ENCODE results near the gene BTNL3. TPM values are rescaled to one million over a fixed set of nuclear protein-coding genes. Genes with fewer than 3 reads are reported as not detected.
"Not testable (repeated sequence)": the region's sequence is repeated elsewhere in the genome, so short reads cannot be mapped to it uniquely, and the experiment has no call there.

The BTNL3 gene
- total RNA-seq, 1 experiment from 2014 or later = not detected

- H3K4me3 ChIP-seq = no peak within 1 kb of the TSS
- no peaks in the 10 kb centered on the region for H3K9me3 ChIP-seq
- H3K27me3 ChIP-seq = peaks cover 46% of the 10 kb centered on the region
- DNase-seq = no peak
- H3K36me3 ChIP-seq = no peaks in the 10 kb centered on the region
Observed at GRCh38 chr5:181039931-181040630, 51.4 kb downstream of the BTNL3 start, which contains the start of gene BTNL9. Gene BTNL9 (plus strand): TSS chr5:181040266. CDS start chr5:181045490, 5,224 bp downstream.

DNA sequence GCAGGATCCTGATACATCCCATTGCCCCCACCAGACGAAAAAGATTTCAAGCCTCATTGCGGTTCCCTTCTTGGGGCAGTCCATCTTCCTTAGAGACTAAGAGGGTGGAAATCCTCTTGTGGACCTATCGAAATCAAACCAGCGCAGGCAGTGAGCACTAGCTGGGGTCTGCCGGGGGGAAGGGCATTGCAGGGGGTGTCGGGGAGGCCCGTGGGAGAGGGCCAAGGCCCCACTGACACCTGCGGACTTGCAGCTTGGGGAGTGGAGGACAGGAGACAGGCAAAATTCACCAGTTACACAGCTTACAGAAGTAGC is 51.9 kb downstream of the BTNL3 start:
- Histone ChIP-seq H3K4me3 (no peak overlapping the region), H3K36me3 (no peaks in the 10 kb centered on the region), H3K9me3 (no peaks in the 10 kb centered on the region), H3K27me3 (peaks cover 42% of the 10 kb centered on the region)
- DNase-seq = no peak

DNA sequence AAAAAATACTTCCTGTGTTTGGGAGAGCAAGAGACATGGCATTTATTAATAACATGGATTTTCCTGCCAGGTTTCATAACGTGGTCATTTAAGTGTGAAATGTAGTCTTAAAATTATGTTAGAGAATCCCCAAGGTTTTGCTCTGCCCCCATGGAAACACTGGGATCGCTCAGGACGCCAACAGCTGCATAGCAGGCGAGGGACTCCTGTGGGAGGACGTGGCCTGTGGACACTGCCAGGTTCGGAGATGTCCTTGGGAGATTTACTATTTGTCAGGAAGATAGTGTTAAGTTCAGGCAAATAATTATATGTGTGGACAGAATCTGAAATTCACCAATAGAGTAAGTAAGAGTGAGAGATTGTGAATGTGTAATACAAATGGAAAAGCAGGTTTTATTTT is 52.4 kb downstream of the BTNL3 start:
- no peaks in the 10 kb centered on the region for H3K36me3 ChIP-seq
- H3K4me3 ChIP-seq = no peak overlapping the region
- H3K27me3 ChIP-seq = peaks cover 40% of the 10 kb centered on the region
- H3K9me3 ChIP-seq = no peaks in the 10 kb centered on the region
- DNase-seq = no peak

DNA sequence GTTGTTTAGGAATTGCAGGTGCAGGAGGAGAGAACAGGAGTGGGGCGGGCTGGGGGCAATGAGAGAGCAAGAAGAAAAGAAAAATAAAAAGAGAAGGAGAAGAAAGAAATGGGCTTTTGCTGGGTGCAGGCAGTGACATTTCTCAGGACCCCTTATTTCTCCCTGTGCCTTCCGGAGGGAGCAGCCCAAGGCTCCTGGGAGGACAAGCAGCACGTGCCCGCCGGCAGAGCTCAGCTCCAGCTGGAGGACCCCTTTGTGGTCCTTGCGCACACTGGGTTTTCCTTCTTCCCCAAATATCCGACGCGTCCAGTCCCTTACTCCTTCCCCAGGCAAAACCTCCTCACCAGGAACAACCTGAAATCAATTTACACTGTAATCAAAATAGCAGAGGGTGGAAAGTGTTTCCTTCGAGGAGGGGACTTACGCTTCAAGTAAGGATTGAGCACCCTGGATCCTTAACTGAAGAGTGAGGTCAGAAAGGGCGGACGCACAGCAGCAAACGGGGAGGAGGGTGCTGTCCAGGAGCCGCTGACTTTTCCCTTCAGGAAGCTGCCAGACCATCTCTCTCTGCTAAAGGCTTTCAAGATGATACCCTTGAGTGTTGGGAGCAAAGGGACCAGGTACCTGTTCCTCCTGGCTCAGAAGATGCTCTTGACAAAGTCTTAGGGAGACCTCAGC is 53.5 kb downstream of the BTNL3 start:
- H3K27me3 ChIP-seq = peaks cover 46% of the 10 kb centered on the region
- no peak for DNase-seq
- no peaks in the 10 kb centered on the region for H3K36me3 ChIP-seq
- H3K4me3 ChIP-seq = no peak overlapping the region
- no peaks in the 10 kb centered on the region for H3K9me3 ChIP-seq

GRCh38 chr5:181042722-181043121 is 54.1 kb downstream of the BTNL3 start:
- Histone ChIP-seq H3K9me3 (no peaks in the 10 kb centered on the region), H3K36me3 (no peaks in the 10 kb centered on the region), H3K27me3 (peaks cover 46% of the 10 kb centered on the region), H3K4me3 (no peak overlapping the region)
- DNase-seq = no peak

- H3K27me3 ChIP-seq = peaks cover 52% of the 10 kb centered on the region
- H3K9me3 ChIP-seq = no peaks in the 10 kb centered on the region
- H3K36me3 ChIP-seq = no peaks in the 10 kb centered on the region
- no peak overlapping the region for H3K4me3 ChIP-seq
- no peak for DNase-seq
Observed at GRCh38 chr5:181043285-181044092, 54.8 kb downstream of the BTNL3 start.

GRCh38 chr5:181044093-181044599 is 55.5 kb downstream of the BTNL3 start:
- Histone ChIP-seq H3K4me3 (no peak overlapping the region), H3K9me3 (no peaks in the 10 kb centered on the region), H3K36me3 (no peaks in the 10 kb centered on the region), H3K27me3 (peaks cover 54% of the 10 kb centered on the region)
- DNase-seq = no peak

- Histone ChIP-seq H3K9me3 (no peaks in the 10 kb centered on the region), H3K27me3 (peaks cover 59% of the 10 kb centered on the region), H3K4me3 (no peak overlapping the region), H3K36me3 (no peaks in the 10 kb centered on the region)
- DNase-seq = peak; percentile 37
Observed at GRCh38 chr5:181044662-181045305, 56.1 kb downstream of the BTNL3 start.

- DNase-seq = no peak
- H3K27me3 ChIP-seq = peaks cover 61% of the 10 kb centered on the region
- H3K9me3 ChIP-seq = no peaks in the 10 kb centered on the region
- no peak overlapping the region for H3K4me3 ChIP-seq
- no peaks in the 10 kb centered on the region for H3K36me3 ChIP-seq
Observed at GRCh38 chr5:181045316-181045715, 56.7 kb downstream of the BTNL3 start.

DNA sequence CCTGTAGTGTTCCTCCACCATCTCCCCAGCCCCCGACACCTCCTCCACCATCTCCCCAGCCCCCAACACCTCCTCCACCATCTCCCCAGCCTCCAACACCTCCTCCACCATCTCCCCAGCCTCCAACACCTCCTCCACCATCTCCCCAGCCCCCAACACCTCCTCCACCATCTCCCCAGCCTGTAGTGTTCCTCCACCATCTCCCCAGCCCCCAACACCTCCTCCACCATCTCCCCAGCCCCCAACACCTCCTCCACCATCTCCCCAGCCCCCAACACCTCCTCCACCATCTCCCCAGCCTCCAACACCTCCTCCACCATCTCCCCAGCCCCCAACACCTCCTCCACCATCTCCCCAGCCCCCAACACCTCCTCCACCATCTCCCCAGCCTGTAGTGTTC is 57.2 kb downstream of the BTNL3 start:
- not testable (repeated sequence) for H3K4me3 ChIP-seq, H3K36me3 ChIP-seq, DNase-seq, H3K9me3 ChIP-seq
- H3K27me3 ChIP-seq = peaks cover 61% of the 10 kb centered on the region

DNA sequence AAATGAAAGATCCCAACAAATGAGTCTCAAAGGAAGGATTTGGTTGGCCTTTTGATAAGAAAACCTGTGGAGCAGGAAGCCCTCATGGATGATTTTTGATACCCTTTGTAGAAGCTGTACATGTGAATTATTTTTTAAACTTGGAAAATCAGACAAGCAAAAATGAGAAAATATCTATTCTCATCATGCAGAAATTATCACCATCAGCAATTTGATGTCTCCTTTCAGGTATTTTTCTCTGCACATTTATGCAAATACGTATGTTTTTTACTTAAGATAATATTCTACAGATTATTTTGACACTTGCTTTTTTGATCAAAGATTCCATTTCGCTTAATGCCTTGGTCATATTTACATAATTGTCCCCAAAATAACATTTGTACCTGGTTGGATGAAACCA is 58.6 kb downstream of the BTNL3 start:
- Histone ChIP-seq H3K27me3 (peaks cover 58% of the 10 kb centered on the region), H3K9me3 (no peaks in the 10 kb centered on the region), H3K4me3 (no peak overlapping the region), H3K36me3 (no peaks in the 10 kb centered on the region)
- no peak for DNase-seq

DNA sequence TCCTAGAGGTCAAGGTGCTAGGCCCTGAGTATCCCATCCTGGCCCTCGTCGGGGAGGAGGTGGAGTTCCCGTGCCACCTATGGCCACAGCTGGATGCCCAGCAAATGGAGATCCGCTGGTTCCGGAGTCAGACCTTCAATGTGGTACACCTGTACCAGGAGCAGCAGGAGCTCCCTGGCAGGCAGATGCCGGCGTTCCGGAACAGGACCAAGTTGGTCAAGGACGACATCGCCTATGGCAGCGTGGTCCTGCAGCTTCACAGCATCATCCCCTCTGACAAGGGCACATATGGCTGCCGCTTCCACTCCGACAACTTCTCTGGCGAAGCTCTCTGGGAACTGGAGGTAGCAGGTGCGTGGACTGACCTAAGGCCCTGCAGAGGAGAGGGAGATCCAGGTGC is 59.3 kb downstream of the BTNL3 start:
- no peak for DNase-seq
- Histone ChIP-seq H3K36me3 (no peaks in the 10 kb centered on the region), H3K27me3 (peaks cover 56% of the 10 kb centered on the region), H3K4me3 (no peak overlapping the region), H3K9me3 (no peaks in the 10 kb centered on the region)

- H3K36me3 ChIP-seq = no peaks in the 10 kb centered on the region
Observed at GRCh38 chr5:181050016-181050415, 61.4 kb downstream of the BTNL3 start.

GRCh38 chr5:181051841-181052671 is 63.4 kb downstream of the BTNL3 start:
- Histone ChIP-seq H3K9me3 (no peaks in the 10 kb centered on the region), H3K36me3 (no peaks in the 10 kb centered on the region), H3K4me3 (peak overlapping the region; percentile 64), H3K27me3 (peaks cover 64% of the 10 kb centered on the region)
- DNase-seq = no peak

More at GRCh38 chr5:181050016-181050415, 61.4 kb downstream of the BTNL3 start:
- peaks cover 64% of the 10 kb centered on the region for H3K27me3 ChIP-seq
- H3K4me3 ChIP-seq = no peak overlapping the region
- no peak for DNase-seq
- H3K9me3 ChIP-seq = no peaks in the 10 kb centered on the region

GRCh38 chr5:181052672-181053487 is 64.2 kb downstream of the BTNL3 start:
- Histone ChIP-seq H3K9me3 (no peaks in the 10 kb centered on the region), H3K36me3 (no peaks in the 10 kb centered on the region), H3K4me3 (peak overlapping the region; percentile 64), H3K27me3 (peaks cover 63% of the 10 kb centered on the region)
- peak; percentile 62 for DNase-seq

Measured in MG63 (cell line).